Ishikawa (cell line): Measurements from ENCODE around the gene ZMIZ1.

Experiments
- CEBPB ChIP-seq: IDR thresholded peaks from 2 replicates; pipeline ENCODE4 v1.6.1; 2012
- CREB1 ChIP-seq: IDR thresholded peaks from 2 replicates; pipeline ENCODE4 v1.6.1; 2012; ENCODE audit warnings: low read depth
- EGR1 ChIP-seq: IDR thresholded peaks from 2 replicates; pipeline ENCODE4 v1.6.1; 2012
- EP300 ChIP-seq: IDR thresholded peaks from 2 replicates; pipeline ENCODE4 v1.6.1; 2012; ENCODE audit warnings: borderline replicate concordance
- FOXM1 ChIP-seq: IDR thresholded peaks from 2 replicates; pipeline ENCODE4 v1.6.1; 2012; ENCODE audit warnings: low read depth, borderline replicate concordance
- MAX ChIP-seq: IDR thresholded peaks from 2 replicates; pipeline ENCODE4 v1.6.1; 2012
- NFIC ChIP-seq: IDR thresholded peaks from 2 replicates; pipeline ENCODE4 v1.6.1; 2012
- RAD21 ChIP-seq: IDR thresholded peaks from 2 replicates; pipeline ENCODE4 v1.6.1; 2012; ENCODE audit warnings: low read depth
- REST ChIP-seq: IDR thresholded peaks from 2 replicates; pipeline ENCODE4 v1.6.1; 2012; ENCODE audit warnings: low read depth, mild to moderate bottlenecking
- TAF1 ChIP-seq: IDR thresholded peaks from 2 replicates; pipeline ENCODE4 v1.6.1; 2012; ENCODE audit warnings: low read depth, mild to moderate bottlenecking
- TCF12 ChIP-seq: IDR thresholded peaks from 2 replicates; pipeline ENCODE4 v1.6.1; 2012; ENCODE audit warnings: low read depth
- TEAD4 ChIP-seq: IDR thresholded peaks from 2 replicates; pipeline ENCODE4 v1.6.1; 2012
- YY1 ChIP-seq: IDR thresholded peaks from 2 replicates; pipeline ENCODE4 v1.6.1; 2012; ENCODE audit warnings: low read depth
- ZBTB7A ChIP-seq: IDR thresholded peaks from 2 replicates; pipeline ENCODE4 v1.6.1; 2012; ENCODE audit warnings: low read depth
- TF ChIP-seq, protein P1 (sequence below): IDR thresholded peaks from 2 replicates; pipeline ENCODE4 v1.6.1; 2012

Gene ZMIZ1

DNA sequence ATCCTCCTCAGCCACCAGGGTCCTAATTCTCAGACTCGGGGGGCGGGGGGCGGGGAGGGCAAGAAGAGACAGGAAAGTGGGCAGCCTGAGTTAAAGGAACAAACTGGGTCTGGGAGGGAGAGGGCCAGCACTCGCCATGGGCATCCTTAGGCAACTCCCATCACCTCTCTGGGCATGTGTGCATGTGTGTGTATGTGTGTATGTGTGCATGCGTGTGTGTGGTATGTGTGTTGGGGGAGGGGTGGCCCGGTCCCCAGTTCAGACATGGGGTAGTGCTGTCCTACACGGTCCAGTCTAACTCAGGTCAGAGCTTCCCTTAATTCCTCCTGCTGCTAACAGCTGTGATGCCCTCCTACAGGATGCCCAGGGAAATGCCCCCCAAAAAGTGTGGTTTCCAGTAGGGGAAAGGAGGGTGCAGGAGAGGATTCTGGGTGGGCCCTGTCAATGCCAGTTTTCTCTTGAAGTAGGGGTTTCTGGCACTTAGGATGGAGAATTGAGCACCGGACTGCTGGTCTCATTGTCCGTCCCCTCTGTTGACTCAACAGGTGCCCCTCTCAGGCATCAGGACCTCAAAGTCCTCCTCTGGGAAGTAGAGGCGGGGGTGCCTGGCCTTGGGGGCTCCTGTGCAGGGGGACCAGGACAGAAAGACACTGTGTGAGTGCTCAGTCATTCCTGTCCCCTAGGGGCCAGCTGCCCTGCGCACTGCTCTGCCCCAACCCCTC lies 15.1 kb upstream of the ZMIZ1 start:
- TF ChIP-seq CEBPB (no peak), EP300 (no peak), RAD21 (no peak), ZBTB7A (no peak), MAX (no peak; the same call in 1 of the 2 replicates), YY1 (no peak), FOXM1 (no peak), NFIC (no peak), TEAD4 (no peak)
- TF ChIP-seq, protein P1, sequence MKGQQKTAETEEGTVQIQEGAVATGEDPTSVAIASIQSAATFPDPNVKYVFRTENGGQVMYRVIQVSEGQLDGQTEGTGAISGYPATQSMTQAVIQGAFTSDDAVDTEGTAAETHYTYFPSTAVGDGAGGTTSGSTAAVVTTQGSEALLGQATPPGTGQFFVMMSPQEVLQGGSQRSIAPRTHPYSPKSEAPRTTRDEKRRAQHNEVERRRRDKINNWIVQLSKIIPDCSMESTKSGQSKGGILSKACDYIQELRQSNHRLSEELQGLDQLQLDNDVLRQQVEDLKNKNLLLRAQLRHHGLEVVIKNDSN: no peak

DNA sequence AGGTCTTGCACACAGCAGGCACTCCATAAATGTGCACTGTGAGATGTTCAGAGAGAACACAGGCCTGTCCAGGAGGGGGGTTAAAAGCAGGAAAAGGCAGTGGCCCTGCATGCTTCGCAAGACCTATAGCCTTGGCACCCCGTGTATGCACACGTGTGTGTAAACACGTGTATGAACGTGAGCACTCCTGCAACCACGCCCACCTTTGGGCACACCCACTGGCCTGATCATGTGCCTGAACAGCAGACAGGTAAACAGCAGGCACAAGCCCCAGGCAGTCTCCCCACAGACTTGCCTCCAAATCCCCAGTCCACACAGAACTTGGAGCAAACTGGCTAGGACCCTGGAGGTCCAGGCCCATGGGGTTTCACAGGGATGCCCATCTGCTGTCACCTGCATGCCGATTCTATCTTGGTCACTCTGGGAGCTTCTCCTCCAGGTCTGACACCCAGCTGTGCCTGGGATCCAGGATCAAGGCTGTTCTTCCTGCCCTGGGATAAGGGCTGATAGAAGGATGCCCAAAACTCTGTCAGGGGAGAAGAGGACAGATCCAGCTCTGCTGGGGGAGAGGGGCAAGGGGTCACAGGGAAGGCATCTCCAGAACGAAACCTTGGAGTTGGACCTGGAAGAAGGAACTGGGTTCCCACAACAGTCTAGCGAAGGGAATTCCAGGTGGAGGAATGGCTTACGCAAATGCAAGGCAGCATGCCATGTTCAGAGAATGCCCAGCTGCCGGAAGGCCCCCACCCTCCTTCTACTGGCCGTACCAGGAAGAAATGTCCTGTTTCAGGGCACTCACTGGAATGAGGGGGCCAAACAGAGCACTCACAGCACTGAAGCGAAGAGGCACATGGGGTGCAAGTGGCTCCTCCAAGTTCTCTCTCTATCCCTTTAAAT lies 14.3 kb upstream of the ZMIZ1 start:
- TF ChIP-seq TAF1 (no peak), CREB1 (no peak), FOXM1 (no peak), TEAD4 (no peak), REST (no peak), RAD21 (no peak), NFIC (no peak), CEBPB (no peak), YY1 (no peak), ZBTB7A (no peak), TCF12 (no peak), EP300 (no peak), MAX (no peak), EGR1 (no peak)
- TF ChIP-seq, protein P1: no peak; the same call in 1 of the 2 replicates

DNA sequence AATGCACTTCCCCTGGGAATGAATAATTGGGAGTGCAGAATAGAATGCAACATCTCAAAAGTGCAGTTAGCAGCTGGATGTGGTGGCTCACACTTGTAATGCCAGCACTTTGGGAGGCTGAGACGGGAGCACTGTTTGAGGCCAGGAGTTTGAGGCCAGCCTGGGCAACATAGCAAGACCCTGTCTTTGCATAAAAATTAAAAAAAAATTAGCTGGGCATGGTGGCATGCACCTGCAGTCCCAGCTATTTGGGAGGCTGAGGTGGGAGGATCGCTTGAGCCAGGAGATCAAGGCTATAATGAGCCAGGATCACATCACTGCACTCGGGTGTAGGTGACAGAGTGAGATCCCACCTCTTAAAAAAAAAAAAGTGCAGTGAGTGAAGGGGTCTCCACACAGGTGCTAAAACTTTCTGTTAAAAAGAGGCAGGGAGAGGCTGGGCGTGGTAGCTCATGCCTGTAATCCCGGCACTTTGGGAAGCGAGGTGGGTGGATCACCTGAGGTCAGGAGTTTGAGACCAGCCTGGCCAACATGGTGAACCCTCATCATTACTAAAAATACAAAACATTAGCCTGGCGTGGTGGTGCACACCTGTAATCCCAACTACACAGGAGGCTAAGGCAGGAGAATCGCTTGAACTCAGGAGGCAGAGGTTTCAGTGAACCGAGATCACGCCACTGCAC lies 13.5 kb upstream of the ZMIZ1 start:
- TF ChIP-seq MAX (no peak), REST (no peak), TAF1 (no peak), CREB1 (no peak), YY1 (no peak)

- TF ChIP-seq TAF1: no peak
- TF ChIP-seq, protein P1: no peak
- TF ChIP-seq EGR1: no peak
- TF ChIP-seq TEAD4: no peak
- no peak for TF ChIP-seq NFIC
- no peak for TF ChIP-seq FOXM1
- no peak for TF ChIP-seq EP300
- no peak for TF ChIP-seq TCF12
- TF ChIP-seq REST: no peak
Observed at GRCh38 chr10:79055892-79056291, 12.9 kb upstream of the ZMIZ1 start.
